ENCODE data around the gene UST. TPM values are rescaled to one million over a fixed set of nuclear protein-coding genes. Genes with fewer than 3 reads are reported as not detected.

The UST gene
- total RNA-seq, 1 donor from 2014 or later, result 17.1 TPM

GRCh38 chr6:149046822-149047246, 300.0 kb downstream of the UST start:
- Mint-ChIP-seq H3K4me3 (ENCODE audit: unreplicated experiment) (no peak overlapping the region), H3K9me3 (ENCODE audit: low read depth) (no peaks in the 10 kb centered on the region), H3K36me3 (ENCODE audit: low read depth) (peaks cover 1% of the 10 kb centered on the region), H3K4me1 (ENCODE audit: low read depth) (peaks cover 35% of the 10 kb centered on the region), H3K27me3 (ENCODE audit: low read depth) (no peaks in the 10 kb centered on the region), H3K27ac (ENCODE audit: unreplicated experiment) (no peak overlapping the region)
- DNase-seq (ENCODE audit: low spot score), result no peak
- TF ChIP-seq CTCF (IDR thresholded peaks at IDR 0.05), result no peak

GRCh38 chr6:149049230-149049629, 302.4 kb downstream of the UST start:
- TF ChIP-seq CTCF (IDR thresholded peaks at IDR 0.05), result no peak
- Mint-ChIP-seq H3K4me1 (ENCODE audit: low read depth) (peaks cover 40% of the 10 kb centered on the region), H3K9me3 (ENCODE audit: low read depth) (no peaks in the 10 kb centered on the region), H3K27ac (ENCODE audit: unreplicated experiment) (no peak overlapping the region), H3K27me3 (ENCODE audit: low read depth) (no peaks in the 10 kb centered on the region), H3K4me3 (ENCODE audit: unreplicated experiment) (no peak overlapping the region), H3K36me3 (ENCODE audit: low read depth) (peaks cover 1% of the 10 kb centered on the region)
- DNase-seq (ENCODE audit: low spot score), result no peak

- Mint-ChIP-seq H3K27ac (ENCODE audit: unreplicated experiment) (no peak overlapping the region), H3K9me3 (ENCODE audit: low read depth) (no peaks in the 10 kb centered on the region), H3K4me3 (ENCODE audit: unreplicated experiment) (no peak overlapping the region), H3K36me3 (ENCODE audit: low read depth) (peaks cover 1% of the 10 kb centered on the region), H3K27me3 (ENCODE audit: low read depth) (no peaks in the 10 kb centered on the region), H3K4me1 (ENCODE audit: low read depth) (peaks cover 47% of the 10 kb centered on the region)
- DNase-seq (ENCODE audit: low spot score), result no peak
- TF ChIP-seq CTCF (IDR thresholded peaks at IDR 0.05), result no peak
Observed at GRCh38 chr6:149050160-149050559, 303.3 kb downstream of the UST start.

DNA sequence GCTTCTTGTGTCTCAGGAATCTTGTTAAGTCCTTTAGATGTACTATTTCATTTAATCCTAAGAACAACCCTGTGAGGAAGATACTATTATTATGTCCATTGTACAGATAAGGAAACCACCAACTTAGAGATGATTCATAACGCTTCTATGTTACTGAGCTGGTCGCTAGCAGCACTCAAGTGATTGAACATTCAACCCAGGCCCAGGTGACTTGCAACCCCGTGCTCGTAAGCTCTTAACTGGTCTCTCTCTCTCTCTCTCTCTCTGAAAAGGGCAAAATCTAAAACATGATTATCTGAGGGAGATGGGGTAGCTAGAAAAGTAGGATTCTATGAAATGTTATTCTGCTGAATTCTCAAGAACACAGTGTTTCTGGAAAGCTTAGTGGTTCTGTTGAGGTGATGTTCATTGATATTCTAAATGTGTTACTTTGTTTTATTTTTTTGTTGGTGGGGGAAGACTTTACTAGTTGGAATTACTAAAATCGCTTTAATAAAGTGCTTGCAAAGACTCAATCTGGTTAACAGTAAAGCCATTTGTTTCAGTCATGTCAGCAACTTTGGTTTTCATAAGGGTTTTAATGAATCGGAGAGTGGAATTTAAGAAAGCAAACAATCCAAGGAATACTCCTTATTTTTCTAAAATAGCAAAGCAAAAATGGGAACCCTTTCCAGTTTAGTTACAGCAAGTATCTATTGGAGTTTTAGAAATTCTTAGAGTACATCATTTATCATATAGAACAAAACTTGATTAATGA, 305.7 kb downstream of the UST start:
- TF ChIP-seq CTCF (IDR thresholded peaks at IDR 0.05), result no peak
- Mint-ChIP-seq H3K4me1 (ENCODE audit: low read depth) (peaks cover 40% of the 10 kb centered on the region), H3K27me3 (ENCODE audit: low read depth) (no peaks in the 10 kb centered on the region), H3K9me3 (ENCODE audit: low read depth) (no peaks in the 10 kb centered on the region), H3K27ac (ENCODE audit: unreplicated experiment) (no peak overlapping the region), H3K36me3 (ENCODE audit: low read depth) (peaks cover 1% of the 10 kb centered on the region), H3K4me3 (ENCODE audit: unreplicated experiment) (no peak overlapping the region)
- DNase-seq (ENCODE audit: low spot score), result no peak

GRCh38 chr6:149053848-149054558, 307.2 kb downstream of the UST start:
- H3K9me3 Mint-ChIP-seq (ENCODE audit: low read depth), result no peaks in the 10 kb centered on the region
- TF ChIP-seq CTCF (IDR thresholded peaks at IDR 0.05), result no peak

More at GRCh38 chr6:149053848-149054558, 307.2 kb downstream of the UST start:
- peaks cover 35% of the 10 kb centered on the region for H3K4me1 Mint-ChIP-seq (ENCODE audit: low read depth)
- H3K36me3 Mint-ChIP-seq (ENCODE audit: low read depth), result peaks cover 1% of the 10 kb centered on the region
- no peak for DNase-seq (ENCODE audit: low spot score)
- no peak overlapping the region for H3K4me3 Mint-ChIP-seq (ENCODE audit: unreplicated experiment)
- H3K27me3 Mint-ChIP-seq (ENCODE audit: low read depth), result no peaks in the 10 kb centered on the region
- H3K27ac Mint-ChIP-seq (ENCODE audit: unreplicated experiment), result no peak overlapping the region
